ENCODE measurements around the gene NR4A1. TPM values are rescaled to one million over a fixed set of nuclear protein-coding genes. Genes with fewer than 3 reads are reported as not detected.

The NR4A1 gene
- total and polyA plus RNA-seq, 2 of the 13 experiments (the other 11 are each of a cell fraction or from before 2014, with no cell fraction given), result 5.7 to 15.2 TPM

DNA sequence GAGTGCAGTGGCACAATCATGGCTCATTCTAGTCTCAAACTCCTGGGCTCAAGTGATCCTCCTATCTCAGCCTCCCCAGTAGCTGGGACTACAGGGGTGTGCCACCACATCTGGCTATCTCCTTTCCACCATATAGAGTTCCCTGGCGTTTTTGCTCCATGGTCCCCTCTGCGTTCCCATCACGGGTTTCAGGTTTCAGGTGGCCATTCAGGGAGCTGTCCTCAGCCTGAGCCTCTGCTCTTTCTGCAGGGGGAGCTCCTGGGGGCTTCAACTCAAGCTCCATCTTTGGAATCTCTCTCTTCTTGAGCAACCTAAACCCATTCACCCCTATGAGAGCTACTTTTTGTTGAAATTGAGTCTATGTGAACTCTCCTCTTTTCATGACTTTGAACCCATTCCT is 39.8 kb downstream of the NR4A1 start:
- CTCF ChIA-PET (ENCODE audit: low intra/inter-chr PET ratio, low total read pairs), result no interaction called here
- 16% methylated on average over 3 of the region's 3 CpGs for WGBS (ENCODE audit: low lambda C conversion rate)
- no peaks in the 10 kb centered on the region for H3K79me2 ChIP-seq (ENCODE audit: insufficient read depth, low read length)
- peaks cover 5 to 39% of the 10 kb centered on the region in 2 experiments for H3K27me3 ChIP-seq (ENCODE audit: control insufficient read depth in 1 of 2, insufficient read depth in 2 of 2, low read length in 2 of 2)
- FAIRE-seq (no peak), ATAC-seq (no peak), DNase-seq (ENCODE audit: low spot score) (no peak)
- intact Hi-C loops (cut with micrococcal nuclease; ENCODE audit: unreplicated experiment) (no loop called here), in situ Hi-C loops (cut with HindIII; ENCODE audit: extremely low pct_ligation_motif_present, low pct_unique_long_range_greater_than_20kb) (no loop called here)
- H3K4me3 ChIP-seq (replicated peaks in 1 of 3; ENCODE audit: insufficient read depth in 1 of 3, low read depth in 2 of 3, low read length in 3 of 3), result no peak overlapping the region
- no peak overlapping the region for H2AFZ ChIP-seq (ENCODE audit: low read length)
- H3K4me1 ChIP-seq (ENCODE audit: insufficient read depth, low read length), result peaks cover 34% of the 10 kb centered on the region
- H3K9me3 ChIP-seq (ENCODE audit: low read length), result no peaks in the 10 kb centered on the region
- H4K20me1 ChIP-seq (ENCODE audit: insufficient read depth, low read length), result no peaks in the 10 kb centered on the region
- H3K27ac ChIP-seq (ENCODE audit: extremely low read length, insufficient read depth, low read length), result no peak overlapping the region
- no peak overlapping the region for H3K4me2 ChIP-seq (ENCODE audit: low read depth, low read length)
- no peak overlapping the region for H3K9ac ChIP-seq (ENCODE audit: insufficient read depth, low read depth, low read length)
- POLR2A ChIA-PET, result no interaction called here
- no peaks in the 10 kb centered on the region for H3K36me3 ChIP-seq (replicated peaks in 1 of 2; ENCODE audit: control insufficient read depth in 1 of 2, insufficient read depth in 2 of 2, low read length in 2 of 2)
- TF ChIP-seq, protein P1, sequence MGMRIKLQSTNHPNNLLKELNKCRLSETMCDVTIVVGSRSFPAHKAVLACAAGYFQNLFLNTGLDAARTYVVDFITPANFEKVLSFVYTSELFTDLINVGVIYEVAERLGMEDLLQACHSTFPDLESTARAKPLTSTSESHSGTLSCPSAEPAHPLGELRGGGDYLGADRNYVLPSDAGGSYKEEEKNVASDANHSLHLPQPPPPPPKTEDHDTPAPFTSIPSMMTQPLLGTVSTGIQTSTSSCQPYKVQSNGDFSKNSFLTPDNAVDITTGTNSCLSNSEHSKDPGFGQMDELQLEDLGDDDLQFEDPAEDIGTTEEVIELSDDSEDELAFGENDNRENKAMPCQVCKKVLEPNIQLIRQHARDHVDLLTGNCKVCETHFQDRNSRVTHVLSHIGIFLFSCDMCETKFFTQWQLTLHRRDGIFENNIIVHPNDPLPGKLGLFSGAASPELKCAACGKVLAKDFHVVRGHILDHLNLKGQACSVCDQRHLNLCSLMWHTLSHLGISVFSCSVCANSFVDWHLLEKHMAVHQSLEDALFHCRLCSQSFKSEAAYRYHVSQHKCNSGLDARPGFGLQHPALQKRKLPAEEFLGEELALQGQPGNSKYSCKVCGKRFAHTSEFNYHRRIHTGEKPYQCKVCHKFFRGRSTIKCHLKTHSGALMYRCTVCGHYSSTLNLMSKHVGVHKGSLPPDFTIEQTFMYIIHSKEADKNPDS (CRISPR knock-in tag; IDR thresholded peaks at IDR 0.05), result no peak
- TF ChIP-seq SP2 (CRISPR knock-in tag; IDR thresholded peaks at IDR 0.05) (no peak), TAF1 (CRISPR knock-in tag; IDR thresholded peaks at IDR 0.05) (no peak)
- no TSS peak for BruUV-seq (replicated peaks)

DNA sequence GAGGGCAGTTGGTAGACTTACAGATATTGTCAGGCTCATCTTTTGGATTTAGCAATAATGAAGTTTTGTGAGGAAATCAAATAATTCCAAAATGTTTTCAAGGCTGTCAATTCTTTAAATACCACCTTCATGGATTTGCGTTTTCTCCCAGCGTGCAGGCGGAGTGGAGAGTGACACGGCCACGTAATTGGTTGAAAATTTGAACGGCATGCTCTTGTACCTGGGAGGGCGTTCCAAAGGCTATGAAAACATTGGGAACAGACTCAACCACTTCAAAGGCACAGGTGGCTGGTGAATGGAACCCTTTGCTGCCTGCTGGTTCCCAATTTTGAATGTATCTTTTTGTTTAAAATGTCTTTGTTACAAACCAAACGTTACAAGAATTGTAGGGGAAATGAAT is 40.6 kb downstream of the NR4A1 start:
- Histone ChIP-seq H3K27ac (ENCODE audit: extremely low read length, insufficient read depth, low read length) (no peak overlapping the region), H3K4me2 (ENCODE audit: low read depth, low read length) (no peak overlapping the region), H4K20me1 (ENCODE audit: insufficient read depth, low read length) (no peaks in the 10 kb centered on the region), H3K79me2 (ENCODE audit: insufficient read depth, low read length) (no peaks in the 10 kb centered on the region), H3K9ac (ENCODE audit: insufficient read depth, low read depth, low read length) (no peak overlapping the region), H3K4me1 (ENCODE audit: insufficient read depth, low read length) (peaks cover 27% of the 10 kb centered on the region), H3K27me3 (ENCODE audit: control insufficient read depth in 1 of 2, insufficient read depth in 2 of 2, low read length in 2 of 2) (peaks cover 1 to 31% of the 10 kb centered on the region in 2 experiments; a peak in 4 of 5 replicates), H2AFZ (ENCODE audit: low read length) (no peak overlapping the region), H3K9me3 (ENCODE audit: low read length) (no peaks in the 10 kb centered on the region), H3K4me3 (replicated peaks in 1 of 3; ENCODE audit: insufficient read depth in 1 of 3, low read depth in 2 of 3, low read length in 3 of 3) (no peak overlapping the region), H3K36me3 (replicated peaks in 1 of 2; ENCODE audit: control insufficient read depth in 1 of 2, insufficient read depth in 2 of 2, low read length in 2 of 2) (no peaks in the 10 kb centered on the region)
- in situ Hi-C loops (cut with HindIII; ENCODE audit: extremely low pct_ligation_motif_present, low pct_unique_long_range_greater_than_20kb), result no loop called here
- ChIA-PET CTCF (ENCODE audit: low intra/inter-chr PET ratio, low total read pairs) (no interaction called here), POLR2A (no interaction called here)
- ATAC-seq, result no peak
- intact Hi-C loops (cut with micrococcal nuclease; ENCODE audit: unreplicated experiment), result no loop called here
- WGBS (ENCODE audit: low lambda C conversion rate), result 20% methylated on average over 8 of the region's 8 CpGs
- FAIRE-seq, result no peak
- DNase-seq (ENCODE audit: low spot score), result no peak
- no TSS peak for BruUV-seq (replicated peaks)
- TF ChIP-seq, protein P2, sequence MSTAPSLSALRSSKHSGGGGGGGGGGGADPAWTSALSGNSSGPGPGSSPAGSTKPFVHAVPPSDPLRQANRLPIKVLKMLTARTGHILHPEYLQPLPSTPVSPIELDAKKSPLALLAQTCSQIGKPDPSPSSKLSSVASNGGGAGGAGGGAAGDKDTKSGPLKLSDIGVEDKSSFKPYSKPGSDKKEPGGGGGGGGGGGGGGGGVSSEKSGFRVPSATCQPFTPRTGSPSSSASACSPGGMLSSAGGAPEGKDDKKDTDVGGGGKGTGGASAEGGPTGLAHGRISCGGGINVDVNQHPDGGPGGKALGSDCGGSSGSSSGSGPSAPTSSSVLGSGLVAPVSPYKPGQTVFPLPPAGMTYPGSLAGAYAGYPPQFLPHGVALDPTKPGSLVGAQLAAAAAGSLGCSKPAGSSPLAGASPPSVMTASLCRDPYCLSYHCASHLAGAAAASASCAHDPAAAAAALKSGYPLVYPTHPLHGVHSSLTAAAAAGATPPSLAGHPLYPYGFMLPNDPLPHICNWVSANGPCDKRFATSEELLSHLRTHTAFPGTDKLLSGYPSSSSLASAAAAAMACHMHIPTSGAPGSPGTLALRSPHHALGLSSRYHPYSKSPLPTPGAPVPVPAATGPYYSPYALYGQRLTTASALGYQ (CRISPR knock-in tag; IDR thresholded peaks at IDR 0.05), result no peak
- TF ChIP-seq GTF2F1 (IDR thresholded peaks at IDR 0.05; ENCODE audit: low read length), result no peak
- no peak for TF ChIP-seq GATA4 (IDR thresholded peaks at IDR 0.05; ENCODE audit: borderline replicate concordance, low read depth)
- TF ChIP-seq, protein P3, sequence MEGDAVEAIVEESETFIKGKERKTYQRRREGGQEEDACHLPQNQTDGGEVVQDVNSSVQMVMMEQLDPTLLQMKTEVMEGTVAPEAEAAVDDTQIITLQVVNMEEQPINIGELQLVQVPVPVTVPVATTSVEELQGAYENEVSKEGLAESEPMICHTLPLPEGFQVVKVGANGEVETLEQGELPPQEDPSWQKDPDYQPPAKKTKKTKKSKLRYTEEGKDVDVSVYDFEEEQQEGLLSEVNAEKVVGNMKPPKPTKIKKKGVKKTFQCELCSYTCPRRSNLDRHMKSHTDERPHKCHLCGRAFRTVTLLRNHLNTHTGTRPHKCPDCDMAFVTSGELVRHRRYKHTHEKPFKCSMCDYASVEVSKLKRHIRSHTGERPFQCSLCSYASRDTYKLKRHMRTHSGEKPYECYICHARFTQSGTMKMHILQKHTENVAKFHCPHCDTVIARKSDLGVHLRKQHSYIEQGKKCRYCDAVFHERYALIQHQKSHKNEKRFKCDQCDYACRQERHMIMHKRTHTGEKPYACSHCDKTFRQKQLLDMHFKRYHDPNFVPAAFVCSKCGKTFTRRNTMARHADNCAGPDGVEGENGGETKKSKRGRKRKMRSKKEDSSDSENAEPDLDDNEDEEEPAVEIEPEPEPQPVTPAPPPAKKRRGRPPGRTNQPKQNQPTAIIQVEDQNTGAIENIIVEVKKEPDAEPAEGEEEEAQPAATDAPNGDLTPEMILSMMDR (CRISPR knock-in tag; IDR thresholded peaks at IDR 0.05), result no peak
- no peak for TF ChIP-seq ZFAT (CRISPR knock-in tag; conservative IDR thresholded peaks at IDR 0.05)
- no peak for TF ChIP-seq SMAD1 (CRISPR knock-in tag; IDR thresholded peaks at IDR 0.05; ENCODE audit: borderline replicate concordance, low read depth)
- TF ChIP-seq, protein P4, sequence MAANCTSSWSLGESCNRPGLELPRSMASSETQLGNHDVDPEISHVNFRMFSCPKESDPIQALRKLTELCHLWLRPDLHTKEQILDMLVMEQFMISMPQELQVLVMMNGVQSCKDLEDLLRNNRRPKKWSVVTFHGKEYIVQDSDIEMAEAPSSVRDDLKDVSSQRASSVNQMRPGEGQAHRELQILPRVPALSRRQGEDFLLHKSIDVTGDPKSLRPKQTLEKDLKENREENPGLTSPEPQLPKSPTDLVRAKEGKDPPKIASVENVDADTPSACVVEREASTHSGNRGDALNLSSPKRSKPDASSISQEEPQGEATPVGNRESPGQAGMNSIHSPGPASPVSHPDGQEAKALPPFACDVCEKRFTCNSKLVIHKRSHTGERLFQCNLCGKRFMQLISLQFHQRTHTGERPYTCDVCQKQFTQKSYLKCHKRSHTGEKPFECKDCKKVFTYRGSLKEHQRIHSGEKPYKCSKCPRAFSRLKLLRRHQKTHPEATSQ (CRISPR knock-in tag; IDR thresholded peaks at IDR 0.05; ENCODE audit: borderline replicate concordance), result no peak
- no peak for TF ChIP-seq ZNF367 (CRISPR knock-in tag; IDR thresholded peaks at IDR 0.05; ENCODE audit: borderline replicate concordance)
- no peak for TF ChIP-seq NR2C2 (CRISPR knock-in tag; IDR thresholded peaks at IDR 0.05; ENCODE audit: borderline replicate concordance)

Measured in HepG2 (cell line).